SU-DHL-6 (cell line): Measurements from ENCODE around the gene CLPX.
"Not testable (repeated sequence)": the region's sequence is repeated elsewhere in the genome, so short reads cannot be mapped to it uniquely, and the experiment has no call there.

Source experiments
- H2AFZ ChIP-seq: fragments of 200-600 bp; sonication (generic); 2 replicates; pipeline ENCODE4 v1.6.1; 2014; ENCODE audit warnings: low read depth, mild to moderate bottlenecking, moderate library complexity, mixed read lengths, antibody characterized with exemption, low read length; ENCODE audit not compliant: severe bottlenecking
- H3F3A ChIP-seq: fragments of 200-600 bp; shearing (Covaris generic); 2 replicates; pipeline ENCODE4 v1.6.0; 2016; ENCODE audit warnings: antibody characterized with exemption, mild to moderate bottlenecking; ENCODE audit not compliant: insufficient read depth
- H3K27ac ChIP-seq: fragments of 200-600 bp; sonication (generic); 2 replicates; pipeline ENCODE4 v1.5.1; 2016; ENCODE audit warnings: low read depth, mild to moderate bottlenecking, low read length, moderate library complexity, mixed read lengths
- H3K27me3 ChIP-seq: fragments of 200-600 bp; sonication (generic), shearing (Covaris generic); 2 replicates; pipeline ENCODE4 v1.6.0; 2014; ENCODE audit warnings: mild to moderate bottlenecking, low read length
- H3K36me3 ChIP-seq: fragments of 200-600 bp; sonication (generic); 2 replicates; pipeline ENCODE4 v1.6.1; 2014; ENCODE audit warnings: mild to moderate bottlenecking, low read length, mixed read lengths
- H3K4me2 ChIP-seq: fragments of 300-600, 200-600 bp; shearing (Covaris generic), sonication (generic); 2 replicates; pipeline ENCODE4 v1.6.0; 2014; ENCODE audit warnings: low read length, low read depth, mild to moderate bottlenecking; ENCODE audit not compliant: poor library complexity, severe bottlenecking
- H3K4me3 ChIP-seq: fragments of 200-600 bp; sonication (generic); 2 replicates; pipeline ENCODE4 v1.5.1; 2014; ENCODE audit warnings: antibody characterized with exemption, low read length, mild to moderate bottlenecking, mixed read lengths; ENCODE audit not compliant: insufficient read depth, poor library complexity, severe bottlenecking
- H3K79me2 ChIP-seq: fragments of 200-600 bp; sonication (generic); 2 replicates; pipeline ENCODE4 v1.6.1; 2014; ENCODE audit warnings: mild to moderate bottlenecking, low read length, moderate library complexity; ENCODE audit not compliant: insufficient read depth
- H3K9ac ChIP-seq: fragments of 200-600 bp; sonication (generic); 2 replicates; pipeline ENCODE4 v1.7.0; 2014; ENCODE audit warnings: mild to moderate bottlenecking, low read length
- H3K9me2 ChIP-seq: fragments of 200-600 bp; sonication (generic); replicated peaks from 2 replicates; pipeline ENCODE4 v1.6.1; 2014; ENCODE audit warnings: low read length; ENCODE audit not compliant: insufficient read depth
- H3K9me3 ChIP-seq: fragments of 200-600 bp; sonication (generic); 2 replicates; pipeline ENCODE4 v1.6.1; 2014; ENCODE audit warnings: low read length, mixed read lengths; ENCODE audit not compliant: insufficient read depth
- H4K20me1 ChIP-seq: fragments of 200-600 bp; sonication (generic); 2 replicates; pipeline ENCODE4 v1.6.1; 2014; ENCODE audit warnings: low read depth, mild to moderate bottlenecking, antibody characterized with exemption, low read length, moderate library complexity, mixed read lengths
- CTCF ChIP-seq: fragments of 200-600 bp; sonication (generic); IDR thresholded peaks from one replicate; pipeline ENCODE4 v1.5.1; 2017; ENCODE audit warnings: antibody characterized with exemption, mild to moderate bottlenecking, low read length, moderate library complexity; ENCODE audit not compliant: insufficient read depth, poor library complexity, severe bottlenecking
- EZH2phosphoT487 ChIP-seq: fragments of 200-600 bp; sonication (generic), shearing (Covaris generic); conservative IDR thresholded peaks from 2 replicates; pipeline ENCODE4 v1.6.1; 2018; ENCODE audit warnings: mild to moderate bottlenecking, antibody characterized with exemption, low read length, moderate library complexity, mixed read lengths

The CLPX gene

GRCh38 chr15:65189102-65189740 is 4.1 kb upstream of the CLPX start:
- Histone ChIP-seq H3K79me2 (peaks cover 7% of the 10 kb centered on the region), H3K4me2 (no peak overlapping the region), H3K27me3 (no peaks in the 10 kb centered on the region), H3K27ac (no peak overlapping the region), H3K4me3 (no peak overlapping the region), H3K36me3 (no peaks in the 10 kb centered on the region), H3F3A (peaks cover 4% of the 10 kb centered on the region; the same call in 1 of the 2 replicates), H2AFZ (no peak overlapping the region), H3K9ac (no peak overlapping the region), H3K9me3 (no peaks in the 10 kb centered on the region), H3K9me2 (no peaks in the 10 kb centered on the region), H4K20me1 (no peaks in the 10 kb centered on the region)
- TF ChIP-seq CTCF (peak; percentile 40), EZH2phosphoT487 (no peak)

GRCh38 chr15:65188472-65188871 is 3.3 kb upstream of the CLPX start:
- not testable (repeated sequence) for H3K9ac ChIP-seq, H3K9me2 ChIP-seq, H4K20me1 ChIP-seq, H2AFZ ChIP-seq, H3F3A ChIP-seq, H3K9me3 ChIP-seq, H3K27ac ChIP-seq, H3K4me2 ChIP-seq, H3K4me3 ChIP-seq, H3K36me3 ChIP-seq, H3K27me3 ChIP-seq
- peaks cover 15% of the 10 kb centered on the region for H3K79me2 ChIP-seq

- peaks cover 53% of the 10 kb centered on the region for H3K79me2 ChIP-seq
- peak overlapping the region; percentile 69 for H3K27ac ChIP-seq
- peaks cover 12% of the 10 kb centered on the region for H3F3A ChIP-seq
- TF ChIP-seq EZH2phosphoT487, result no peak
- no peak for TF ChIP-seq CTCF
- H3K36me3 ChIP-seq, result peaks cover 8% of the 10 kb centered on the region; the same call in 1 of the 2 replicates
- no peaks in the 10 kb centered on the region for H3K27me3 ChIP-seq
- H3K9ac ChIP-seq, result peak overlapping the region; percentile 85
- H3K9me3 ChIP-seq, result no peaks in the 10 kb centered on the region
- H3K4me2 ChIP-seq, result peak overlapping the region; percentile 98
- H2AFZ ChIP-seq, result peak overlapping the region; percentile 99
- peak overlapping the region; percentile 76 for H3K4me3 ChIP-seq
- no peaks in the 10 kb centered on the region for H3K9me2 ChIP-seq
- H4K20me1 ChIP-seq, result no peaks in the 10 kb centered on the region
These were observed 756 bp downstream of the CLPX start for GRCh38 chr15:65184305-65184867.

GRCh38 chr15:65183865-65184159 is 1.3 kb downstream of the CLPX start:
- peaks cover 15% of the 10 kb centered on the region for H3F3A ChIP-seq
- peak overlapping the region; percentile 98 for H3K4me2 ChIP-seq
- H4K20me1 ChIP-seq, result no peaks in the 10 kb centered on the region
- H3K27ac ChIP-seq, result peak overlapping the region; percentile 69
- H2AFZ ChIP-seq, result no peak overlapping the region
- peak overlapping the region; percentile 85 for H3K9ac ChIP-seq
- peaks cover 12% of the 10 kb centered on the region; the same call in 1 of the 2 replicates for H3K36me3 ChIP-seq
- no peaks in the 10 kb centered on the region for H3K27me3 ChIP-seq
- no peaks in the 10 kb centered on the region for H3K9me2 ChIP-seq
- TF ChIP-seq EZH2phosphoT487 (no peak), CTCF (no peak)
- no peaks in the 10 kb centered on the region for H3K9me3 ChIP-seq
- peaks cover 53% of the 10 kb centered on the region for H3K79me2 ChIP-seq
- peak overlapping the region; percentile 76 for H3K4me3 ChIP-seq
